IMR-90 (cell line): ENCODE measurements around the gene NCOA5. TPM values are rescaled to one million over a fixed set of nuclear protein-coding genes. Genes with fewer than 3 reads are reported as not detected.

ENCODE experiments used
- ATAC-seq: fragments of 200-7000 bp; cut with Tn5 transposase; 2 replicates; pipeline ENCODE4 v1.9.1; 2020; ENCODE audit warnings: low read depth, mild to moderate bottlenecking, moderate library complexity
- BruUV-seq: library from RNA; stranded (reverse); fragments of 400-500 nt; replicated peaks from 2 replicates; lab custom pipeline; 2021; lab: Mats Ljungman, UMichigan
- CTCF ChIA-PET: fragments of 300-600 bp; formaldehyde crosslinking; extraction: SDS; loops from one replicate; lab custom pipeline; 2021; ENCODE audit warnings: antibody characterized with exemption; lab: Yijun Ruan, JAX
- POLR2A ChIA-PET: fragments of 300-600 bp; sonication (Branson Sonifier 250); formaldehyde crosslinking; loops from one replicate; lab custom pipeline; 2022; ENCODE audit warnings: antibody characterized with exemption; ENCODE audit not compliant: unreplicated experiment; lab: Charles Lee
- DNase-seq: peaks from one replicate; pipeline ENCODE4 v3.0.0; 2013
- H2AFZ ChIP-seq: replicated peaks from 2 replicates; pipeline ENCODE3; 2013; ENCODE audit warnings: low read length, mild to moderate bottlenecking; ENCODE audit not compliant: poor library complexity
- H2AK5ac ChIP-seq: 2 replicates; pipeline ENCODE4 v1.6.1; 2013; ENCODE audit warnings: low read depth, low read length, inconsistent platforms
- H2AK9ac ChIP-seq: replicated peaks from 2 replicates; pipeline ENCODE3; 2013; ENCODE audit warnings: mild to moderate bottlenecking, low read depth, low read length, moderate library complexity; ENCODE audit not compliant: poor library complexity
- H2BK120ac ChIP-seq: 2 replicates; pipeline ENCODE4 v1.6.1; 2013; ENCODE audit warnings: low read depth, low read length, inconsistent platforms
- H2BK15ac ChIP-seq: 3 replicates; pipeline ENCODE4 v1.6.1; 2013; ENCODE audit warnings: low read depth, low read length, inconsistent platforms
- H2BK20ac ChIP-seq: 2 replicates; pipeline ENCODE4 v1.6.1; 2013; ENCODE audit warnings: low read depth, mild to moderate bottlenecking, inconsistent platforms, low read length, moderate library complexity
- H2BK5ac ChIP-seq: 2 replicates; pipeline ENCODE4 v1.6.1; 2013; ENCODE audit warnings: mild to moderate bottlenecking, low read depth, low read length, inconsistent platforms; ENCODE audit not compliant: poor library complexity, severe bottlenecking
- H3K14ac ChIP-seq: replicated peaks from 2 replicates; pipeline ENCODE4 v1.6.1; 2013; ENCODE audit warnings: low read depth, low read length, inconsistent platforms
- H3K18ac ChIP-seq: 2 replicates; pipeline ENCODE4 v1.6.1; 2013; ENCODE audit warnings: low read depth, low read length, control low read depth
- H3K23ac ChIP-seq: 2 replicates; pipeline ENCODE4 v1.6.1; 2013; ENCODE audit warnings: low read depth, low read length, inconsistent platforms
- H3K27ac ChIP-seq: 2 replicates; pipeline ENCODE4 v1.5.1; 2013; ENCODE audit warnings: mild to moderate bottlenecking, control low read depth, low read length; ENCODE audit not compliant: insufficient read depth
- H3K27me3 ChIP-seq: 2 replicates; pipeline ENCODE4 v1.6.1; 2013; ENCODE audit warnings: low read length; ENCODE audit not compliant: control insufficient read depth, insufficient read depth
- H3K36me3 ChIP-seq: 2 replicates; pipeline ENCODE4 v1.6.1; 2013; ENCODE audit warnings: low read length, mixed read lengths; ENCODE audit not compliant: control insufficient read depth, insufficient read depth
- H3K4ac ChIP-seq: 2 replicates; pipeline ENCODE4 v1.6.1; 2013; ENCODE audit warnings: low read depth, low read length, inconsistent platforms
- H3K4me1 ChIP-seq: 2 replicates; pipeline ENCODE4 v1.6.1; 2013; ENCODE audit warnings: low read length, mixed read lengths; ENCODE audit not compliant: control insufficient read depth, insufficient read depth
- H3K4me2 ChIP-seq: 2 replicates; pipeline ENCODE4 v1.6.1; 2013; ENCODE audit warnings: low read depth, mild to moderate bottlenecking, control low read depth, low read length, moderate library complexity
- H3K4me3 ChIP-seq: 2 replicates; pipeline ENCODE4 v1.5.1; 2013; ENCODE audit warnings: low read depth, mild to moderate bottlenecking, control low read depth, low read length, moderate library complexity; ENCODE audit not compliant: insufficient read depth
- H3K56ac ChIP-seq: 2 replicates; pipeline ENCODE4 v1.6.1; 2013; ENCODE audit warnings: low read length, inconsistent platforms; ENCODE audit not compliant: insufficient read depth; ENCODE audit errors: extremely low read depth
- H3K79me1 ChIP-seq, 2 experiments: 2 replicates each; pipeline ENCODE4 v1.6.1; 2013; ENCODE audit warnings: low read length in 2 of 2, inconsistent platforms in 1 of 2, low read depth in 1 of 2
- H3K9ac ChIP-seq: 2 replicates; pipeline ENCODE4 v1.6.1; 2013; ENCODE audit warnings: low read depth, low read length, control low read depth
- H3K9me1 ChIP-seq: 2 replicates; pipeline ENCODE4 v1.6.1; 2013; ENCODE audit warnings: low read length, inconsistent platforms; ENCODE audit not compliant: insufficient read depth
- H3K9me3 ChIP-seq: 2 replicates; pipeline ENCODE4 v1.6.1; 2013; ENCODE audit warnings: low read length; ENCODE audit not compliant: control insufficient read depth, insufficient read depth
- H4K20me1 ChIP-seq: 2 replicates; pipeline ENCODE4 v1.6.1; 2013; ENCODE audit warnings: low read length, inconsistent platforms; ENCODE audit not compliant: insufficient read depth
- H4K5ac ChIP-seq: 2 replicates; pipeline ENCODE4 v1.6.1; 2013; ENCODE audit warnings: mild to moderate bottlenecking, low read depth, low read length, control low read depth
- H4K8ac ChIP-seq, 2 experiments: 2 replicates each; pipeline ENCODE4 v1.6.1; 2013; ENCODE audit warnings: low read depth in 2 of 2, low read length in 2 of 2, control low read depth in 1 of 2, inconsistent platforms in 1 of 2
- H4K91ac ChIP-seq: 2 replicates; pipeline ENCODE4 v1.6.1; 2013; ENCODE audit warnings: low read depth, low read length, inconsistent platforms; ENCODE audit not compliant: insufficient read depth
- CTCF ChIP-seq: conservative IDR thresholded peaks from 2 replicates; pipeline ENCODE4 v1.5.1; 2012; ENCODE audit warnings: mild to moderate bottlenecking, low read depth, low read length, improper control_type of control experiment
- MAFK ChIP-seq: IDR thresholded peaks from 2 replicates; pipeline ENCODE4 v1.6.1; 2012; ENCODE audit warnings: low read depth, low read length, improper control_type of control experiment
- RCOR1 ChIP-seq: IDR thresholded peaks from 2 replicates; pipeline ENCODE4 v1.6.1; 2012; ENCODE audit warnings: mild to moderate bottlenecking, low read length, improper control_type of control experiment; ENCODE audit not compliant: insufficient replicate concordance
- WGBS, 2 experiments: methylation state at CpG; one replicate each; pipeline versions ENCODE4 v1.1.5 to v1.1.7; 2013; ENCODE audit warnings: missing lambda C conversion rate in 2 of 2; ENCODE audit not compliant: insufficient read length in 1 of 2; ENCODE audit errors: extremely low coverage in 2 of 2; 5-methylcytosine and 5-hydroxymethylcytosine counted together
- dilution Hi-C: fragments of 300-500 bp; cut with HindIII; formaldehyde crosslinking; loops from one replicate; pipeline ENCODE4 v1.14.3; 2018; ENCODE audit warnings: low sequenced_read_pairs; ENCODE audit not compliant: unreplicated experiment
- in situ Hi-C: fragments of 300-500 bp; cut with MboI; formaldehyde crosslinking; loops from 3 replicates; pipeline ENCODE4 v1.14.3; 2019; ENCODE audit warnings: low sequenced_read_pairs, inconsistent platforms, mixed read lengths
- intact Hi-C: fragments of 100-400 bp; cut with micrococcal nuclease; formaldehyde crosslinking; loops from 2 replicates; pipeline ENCODE4 v1.10.0; 2022
- polyA plus RNA-seq, 3 experiments: library from polyadenylated mRNA; depleted of rRNA; stranded (reverse); fragments of >200 nt; gene quantifications; 2 replicates each; pipeline ENCODE4 v1.2.3, GENCODE V29; 2012; ENCODE audit warnings: low replicate concordance in 1 of 3
- total RNA-seq: library from RNA; depleted of rRNA; stranded (reverse); fragments of >200 nt; gene quantifications from 2 replicates; pipeline ENCODE4 v1.2.3, GENCODE V29; 2012

Gene NCOA5
- total and polyA plus RNA-seq, 2 of the 4 experiments (the other 2 are of a cell fraction): 17.4 to 20.6 TPM

DNA sequence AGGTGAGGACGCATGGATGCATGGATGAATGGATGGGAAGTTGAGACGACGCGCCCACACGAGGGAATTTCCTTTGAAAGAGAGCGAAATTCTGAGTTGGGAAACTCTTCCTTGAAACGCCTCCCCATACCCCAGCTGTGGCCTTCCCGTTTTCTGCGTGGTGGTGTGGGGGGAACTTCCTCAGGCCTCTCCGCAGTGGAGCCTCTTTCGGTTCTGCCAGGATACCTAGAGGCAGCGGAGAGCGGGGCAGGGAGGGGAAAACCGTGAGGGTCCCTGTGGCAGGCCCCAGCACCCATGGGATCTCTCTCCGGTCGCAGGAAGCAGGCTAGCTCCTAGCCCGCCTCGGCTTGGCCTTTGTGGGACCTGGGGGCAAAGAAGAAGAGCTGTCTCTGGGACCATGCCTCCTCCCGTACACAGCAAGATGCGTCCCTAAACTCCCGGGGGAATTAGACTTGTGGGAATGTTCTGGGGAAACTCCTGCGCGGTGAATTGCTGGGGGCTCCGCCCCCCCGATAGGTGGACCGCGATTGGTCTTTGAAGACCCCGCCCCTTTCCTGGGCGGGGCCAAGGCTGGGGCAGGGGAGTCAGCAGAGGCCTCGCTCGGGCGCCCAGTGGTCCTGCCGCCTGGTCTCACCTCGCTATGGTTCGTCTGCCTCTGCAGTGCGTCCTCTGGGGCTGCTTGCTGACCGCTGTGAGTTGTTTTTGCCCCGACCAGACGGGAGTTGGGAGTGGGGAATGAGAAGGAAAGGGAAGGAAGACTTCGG is 28.1 kb upstream of the NCOA5 start, which contains the start of gene CD40:
CD40 (plus strand) TSS at position 611 of the 764 bp plus-strand sequence; CDS start at position 641, 30 bp downstream.
- no peak within 1 kb of the TSS for H3K27ac ChIP-seq
- no peak within 1 kb of the TSS for H2BK15ac ChIP-seq
- CTCF ChIA-PET: no interaction called here
- BruUV-seq: no TSS peak
- no peak for TF ChIP-seq CTCF
- no peak for TF ChIP-seq MAFK
- TF ChIP-seq RCOR1: no peak
- no peak within 1 kb of the TSS for H2AK9ac ChIP-seq
- peak within 1 kb of the TSS; percentile 24; the same call in 1 of the 2 replicates for H3K4me3 ChIP-seq
- in situ Hi-C loops: no loop called here
- peak within 1 kb of the TSS; percentile 45 for H2AFZ ChIP-seq
- no peak within 1 kb of the TSS for H3K18ac ChIP-seq
- no peak within 1 kb of the TSS for H2AK5ac ChIP-seq
- no peak within 1 kb of the TSS for H3K14ac ChIP-seq
- no peak within 1 kb of the TSS for H3K9ac ChIP-seq
- POLR2A ChIA-PET: no interaction called here
- no peak within 1 kb of the TSS for H2BK120ac ChIP-seq
- peaks cover 10% of the 10 kb centered on the region for H3K27me3 ChIP-seq
- DNase-seq (peak; percentile 23), ATAC-seq (peak; percentile 72)
- no peak within 1 kb of the TSS for H3K23ac ChIP-seq
- no peaks in the 10 kb centered on the region for H3K36me3 ChIP-seq
- H4K8ac ChIP-seq: no peak within 1 kb of the TSS
- H3K79me1 ChIP-seq: no peaks in the 10 kb centered on the region
- no peak within 1 kb of the TSS for H4K91ac ChIP-seq
- no peaks in the 10 kb centered on the region for H4K20me1 ChIP-seq
- no peaks in the 10 kb centered on the region for H3K4me1 ChIP-seq
- H2BK5ac ChIP-seq: no peak within 1 kb of the TSS
- H3K4me2 ChIP-seq: peak within 1 kb of the TSS; percentile 12; the same call in 1 of the 2 replicates
- WGBS, 2 experiments: 17% methylated on average over 15 of the region's 40 CpGs; no CpG with 5 or more reads in 1 of the 2 experiments
- no peaks in the 10 kb centered on the region for H3K9me1 ChIP-seq
- dilution Hi-C loops: no loop called here
- intact Hi-C loops: no loop called here
- H4K5ac ChIP-seq: no peak within 1 kb of the TSS
- no peak within 1 kb of the TSS for H2BK20ac ChIP-seq
- H3K4ac ChIP-seq: no peak within 1 kb of the TSS
- H3K9me3 ChIP-seq: no peaks in the 10 kb centered on the region
- no peak within 1 kb of the TSS for H3K56ac ChIP-seq
